GM12873 (cell line): Measurements from ENCODE around the gene TCF7L1.

Source experiments
- TF ChIP-seq, protein P1 (sequence below): IDR thresholded peaks from 2 replicates; pipeline ENCODE4 v1.5.1; 2012; ENCODE audit warnings: low read depth, mild to moderate bottlenecking, moderate library complexity, low read length, control low read depth; ENCODE audit not compliant: insufficient read depth; ENCODE audit errors: missing control alignments

Gene TCF7L1

DNA sequence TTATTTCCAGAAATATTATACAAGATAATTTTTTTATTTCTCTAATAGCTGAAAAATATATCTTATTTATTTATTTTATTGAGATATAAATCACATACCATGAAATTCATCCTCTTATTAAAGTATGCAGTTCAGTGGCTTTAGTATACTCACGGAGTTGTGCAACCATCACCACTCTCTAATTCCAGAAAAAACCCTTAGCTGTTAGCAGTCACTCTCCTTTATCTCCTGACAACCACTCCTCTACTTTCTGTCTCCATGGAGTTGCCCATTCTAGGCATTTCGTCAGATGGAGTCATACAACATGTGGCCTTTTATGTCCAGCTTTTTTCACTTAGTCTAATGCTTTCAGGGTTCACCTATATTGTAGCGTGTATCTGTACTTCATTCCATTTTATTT lies 66.5 kb downstream of the TCF7L1 start:
- TF ChIP-seq, protein P1, sequence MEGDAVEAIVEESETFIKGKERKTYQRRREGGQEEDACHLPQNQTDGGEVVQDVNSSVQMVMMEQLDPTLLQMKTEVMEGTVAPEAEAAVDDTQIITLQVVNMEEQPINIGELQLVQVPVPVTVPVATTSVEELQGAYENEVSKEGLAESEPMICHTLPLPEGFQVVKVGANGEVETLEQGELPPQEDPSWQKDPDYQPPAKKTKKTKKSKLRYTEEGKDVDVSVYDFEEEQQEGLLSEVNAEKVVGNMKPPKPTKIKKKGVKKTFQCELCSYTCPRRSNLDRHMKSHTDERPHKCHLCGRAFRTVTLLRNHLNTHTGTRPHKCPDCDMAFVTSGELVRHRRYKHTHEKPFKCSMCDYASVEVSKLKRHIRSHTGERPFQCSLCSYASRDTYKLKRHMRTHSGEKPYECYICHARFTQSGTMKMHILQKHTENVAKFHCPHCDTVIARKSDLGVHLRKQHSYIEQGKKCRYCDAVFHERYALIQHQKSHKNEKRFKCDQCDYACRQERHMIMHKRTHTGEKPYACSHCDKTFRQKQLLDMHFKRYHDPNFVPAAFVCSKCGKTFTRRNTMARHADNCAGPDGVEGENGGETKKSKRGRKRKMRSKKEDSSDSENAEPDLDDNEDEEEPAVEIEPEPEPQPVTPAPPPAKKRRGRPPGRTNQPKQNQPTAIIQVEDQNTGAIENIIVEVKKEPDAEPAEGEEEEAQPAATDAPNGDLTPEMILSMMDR, result no peak

DNA sequence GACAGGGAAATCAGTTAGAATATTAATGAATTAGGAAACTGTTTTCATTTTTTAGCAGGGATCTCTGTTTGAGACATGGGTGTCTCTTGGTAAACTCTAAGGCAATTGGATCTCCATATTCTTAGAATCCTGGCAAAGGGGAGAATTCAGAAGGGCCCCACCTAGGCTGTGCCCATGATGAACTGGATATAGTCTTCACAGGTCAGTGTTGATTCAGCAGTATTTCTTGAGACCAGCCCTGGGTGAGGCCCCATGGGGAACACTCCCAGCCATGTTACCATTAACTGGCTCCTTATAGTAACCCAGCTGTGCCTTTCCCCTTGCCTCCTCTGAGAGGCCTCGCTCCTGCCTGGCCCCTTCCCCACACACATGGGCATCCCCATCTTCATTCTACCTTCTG lies 76.7 kb downstream of the TCF7L1 start:
- TF ChIP-seq, protein P1, result no peak

DNA sequence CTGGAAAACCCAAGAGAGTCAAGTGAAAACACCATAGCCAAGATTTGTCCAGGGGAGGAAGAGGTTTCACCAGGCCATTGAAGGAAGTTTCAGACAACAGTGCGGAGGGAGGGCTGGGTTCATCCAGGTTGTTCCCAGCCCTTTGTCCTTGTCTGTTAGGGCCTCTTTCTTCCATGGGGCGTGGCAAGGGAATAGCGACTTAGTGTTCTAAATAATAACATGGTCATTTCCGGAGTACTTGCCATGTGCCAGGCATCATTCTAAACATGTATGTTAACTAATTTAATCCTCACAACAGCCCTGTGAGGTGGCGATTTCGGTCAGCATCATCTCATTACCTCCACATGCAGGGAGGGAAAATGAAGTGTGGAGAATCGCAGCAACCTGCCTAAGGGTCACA lies 77.3 kb downstream of the TCF7L1 start:
- TF ChIP-seq, protein P1, result no peak

DNA sequence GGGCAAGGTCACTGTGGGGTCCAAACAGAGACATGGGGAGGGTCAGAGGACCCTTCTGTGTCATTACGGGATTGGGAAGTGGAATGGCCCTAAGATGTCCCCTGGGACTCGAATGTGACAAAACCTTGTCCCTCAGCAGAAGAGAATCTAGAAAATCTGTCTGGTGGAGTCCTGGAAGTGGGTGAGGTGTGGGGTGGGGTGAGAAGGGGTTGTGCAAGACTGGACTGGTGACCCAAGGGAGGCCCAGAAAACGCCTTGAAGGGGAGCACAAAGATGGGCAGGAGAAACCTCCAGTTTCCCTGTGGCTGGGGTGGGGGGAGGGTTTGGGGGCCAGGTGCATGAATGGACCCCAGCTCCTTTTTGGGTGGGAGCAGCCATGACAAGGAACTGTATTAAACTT lies 79.6 kb downstream of the TCF7L1 start:
- TF ChIP-seq, protein P1, result no peak

DNA sequence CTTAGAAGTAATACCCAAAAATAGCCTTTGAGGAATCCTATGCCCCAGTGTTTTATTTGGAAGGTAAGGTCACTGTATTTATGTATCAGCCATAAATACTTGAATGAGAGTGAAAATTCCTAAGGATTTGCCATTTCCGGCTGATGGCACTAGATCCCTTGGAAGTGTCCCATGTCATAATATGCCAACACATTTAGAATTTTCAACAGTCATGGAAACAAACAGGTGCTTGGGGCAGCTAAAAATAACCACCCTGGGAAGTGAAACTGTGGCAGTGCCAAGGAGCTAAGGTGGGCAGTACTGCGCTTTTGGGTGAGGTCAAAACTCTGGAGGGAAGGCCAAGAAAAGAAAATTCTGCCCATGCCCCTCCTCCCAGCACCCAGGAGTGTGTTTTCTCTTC lies 80.2 kb downstream of the TCF7L1 start:
- TF ChIP-seq, protein P1, result no peak

DNA sequence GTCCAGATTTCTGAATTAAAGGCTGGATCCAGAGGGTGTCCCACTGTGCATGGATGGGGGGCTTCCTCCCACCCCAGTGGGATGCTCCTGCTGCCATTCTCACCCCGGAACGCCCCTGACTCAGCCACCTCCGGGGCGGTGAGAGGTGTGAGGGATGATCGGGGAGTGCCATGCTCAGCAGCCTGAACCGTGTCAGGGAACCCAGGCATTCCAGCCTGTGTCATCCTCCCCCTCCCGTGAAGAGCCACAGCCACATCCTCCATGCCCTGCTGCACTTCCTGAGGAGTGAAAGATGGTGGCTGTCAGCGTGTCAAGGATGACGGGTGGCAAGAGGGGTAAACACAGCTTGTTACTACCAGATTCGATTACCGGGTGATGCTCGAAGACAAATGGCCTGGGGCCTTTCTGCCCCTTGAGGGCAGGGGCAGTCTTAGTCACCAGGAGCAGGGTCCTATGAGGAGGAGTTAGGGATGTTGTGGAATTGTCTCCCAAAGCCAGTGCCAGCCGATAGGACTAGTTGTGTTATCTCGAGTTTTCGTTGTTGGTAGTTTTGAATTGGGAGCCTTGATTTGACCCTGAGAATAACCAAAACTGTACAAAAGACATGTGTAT lies 80.8 kb downstream of the TCF7L1 start:
- TF ChIP-seq, protein P1, result no peak

DNA sequence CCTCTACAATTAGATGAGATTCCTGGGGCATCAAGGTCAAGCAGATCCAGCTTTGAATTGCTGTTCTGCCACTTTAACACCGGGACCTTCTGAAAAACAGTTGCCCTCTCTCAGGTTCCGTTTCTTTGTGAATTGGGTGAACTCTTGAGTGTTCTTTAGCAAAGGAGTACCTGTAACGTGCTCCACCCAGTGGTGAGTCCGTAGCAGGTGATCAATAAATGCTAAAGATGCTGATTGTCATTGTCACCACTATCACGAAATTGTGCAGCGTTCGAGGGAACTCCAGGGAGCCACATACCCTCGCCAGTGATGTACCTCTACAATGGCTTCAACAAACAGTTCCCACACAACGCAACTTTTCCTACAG lies 81.9 kb downstream of the TCF7L1 start:
- TF ChIP-seq, protein P1, result peak; percentile 31
